HEK293T (cell line): ENCODE results near the gene PRR19.

Experiments
- BHLHE40 ChIP-seq: fragments of 450-650 bp; IDR thresholded peaks from 2 replicates; pipeline ENCODE4 v1.6.1; 2016; ENCODE audit warnings: mild to moderate bottlenecking, moderate library complexity, borderline replicate concordance
- FOXA1 ChIP-seq: fragments of 450-650 bp; IDR thresholded peaks from 2 replicates; pipeline ENCODE4 v1.6.1; 2016; ENCODE audit warnings: mild to moderate bottlenecking
- HDGF ChIP-seq: fragments of 450-650 bp; IDR thresholded peaks from 2 replicates; pipeline ENCODE4 v1.6.1; 2017; ENCODE audit warnings: antibody characterized with exemption, borderline replicate concordance
- LEF1 ChIP-seq: fragments of 450-650 bp; IDR thresholded peaks from 2 replicates; pipeline ENCODE4 v1.6.1; 2017; ENCODE audit warnings: mild to moderate bottlenecking, borderline replicate concordance
- SUZ12 ChIP-seq: fragments of 450-650 bp; IDR thresholded peaks from 2 replicates; pipeline ENCODE4 v1.6.1; 2016; ENCODE audit warnings: mild to moderate bottlenecking
- TARDBP ChIP-seq: fragments of 450-650 bp; IDR thresholded peaks from 2 replicates; pipeline ENCODE4 v1.6.1; 2016
- ZNF384 ChIP-seq: fragments of 450-650 bp; IDR thresholded peaks from 2 replicates; pipeline ENCODE4 v1.6.1; 2016

- no peak for TF ChIP-seq ZNF384
- TF ChIP-seq BHLHE40, result no peak
- no peak for TF ChIP-seq SUZ12
- no peak for TF ChIP-seq TARDBP
- no peak for TF ChIP-seq FOXA1
- TF ChIP-seq LEF1, result no peak
- no peak for TF ChIP-seq HDGF
Observed at GRCh38 chr19:42285541-42285941, 16.4 kb upstream of the PRR19 start.
